Panc1 (cell line): ENCODE data around the gene RDH5. TPM values are rescaled to one million over a fixed set of nuclear protein-coding genes. Genes with fewer than 3 reads are reported as not detected.

Experiments used
- ATAC-seq: fragments of 200-7000 bp; cut with Tn5 transposase; 2 replicates; pipeline ENCODE4 v1.9.1; 2020; ENCODE audit warnings: mild to moderate bottlenecking, moderate library complexity
- BruUV-seq: library from RNA; stranded (reverse); fragments of 400-500 nt; replicated peaks from 2 replicates; lab custom pipeline; 2021; lab: Mats Ljungman, UMichigan
- CTCF ChIA-PET: fragments of 300-600 bp; sonication (Branson Sonifier 250); formaldehyde crosslinking; loops from one replicate; lab custom pipeline; 2022; ENCODE audit warnings: antibody characterized with exemption; lab: Charles Lee
- POLR2A ChIA-PET: fragments of 300-600 bp; sonication (Branson Sonifier 250); formaldehyde crosslinking; loops from one replicate; lab custom pipeline; 2022; ENCODE audit warnings: antibody characterized with exemption; lab: Charles Lee
- DNase-seq: peaks from one replicate; pipeline ENCODE4 v3.0.0-alpha.2; 2010; ENCODE audit warnings: low read depth, low spot score
- H3K27ac ChIP-seq: 2 replicates; pipeline ENCODE4 v1.5.1; 2011; ENCODE audit warnings: mild to moderate bottlenecking, low read length, inconsistent platforms
- H3K27me3 ChIP-seq: fragments of 200-500 bp; sonication (Bioruptor generic); 2 replicates; pipeline ENCODE4 v1.6.0; 2014; ENCODE audit warnings: low read length, inconsistent platforms; ENCODE audit not compliant: control insufficient read depth, insufficient read depth
- H3K36me3 ChIP-seq: fragments of 200-500 bp; sonication (Bioruptor generic); 2 replicates; pipeline ENCODE4 v1.5.1; 2014; ENCODE audit warnings: inconsistent platforms, mild to moderate bottlenecking, low read length, moderate library complexity; ENCODE audit not compliant: control insufficient read depth, insufficient read depth
- H3K4me1 ChIP-seq: 2 replicates; pipeline ENCODE4 v1.5.1; 2011; ENCODE audit warnings: inconsistent platforms, mild to moderate bottlenecking, low read length, moderate library complexity; ENCODE audit not compliant: control insufficient read depth, insufficient read depth
- H3K4me3 ChIP-seq, 2 experiments: 2 replicates each; pipeline ENCODE4 v1.5.1; 2011 to 2012; ENCODE audit warnings: low read depth in 2 of 2, low read length in 2 of 2, mild to moderate bottlenecking in 2 of 2, inconsistent platforms in 1 of 2, moderate library complexity in 1 of 2
- H3K9me3 ChIP-seq: fragments of 200-500 bp; sonication (Bioruptor generic); 2 replicates; pipeline ENCODE4 v1.5.1; 2014; ENCODE audit warnings: low read depth, mild to moderate bottlenecking, inconsistent platforms, low read length, moderate library complexity; ENCODE audit not compliant: control insufficient read depth, insufficient read depth
- CTCF ChIP-seq: fragments of 450-650 bp; IDR thresholded peaks from 2 replicates; pipeline ENCODE4 v1.5.1; 2017; ENCODE audit warnings: mild to moderate bottlenecking
- POLR2AphosphoS5 ChIP-seq: IDR thresholded peaks from 2 replicates; pipeline ENCODE4 v1.6.1; 2012; ENCODE audit warnings: mild to moderate bottlenecking, low read depth, low read length, moderate library complexity
- REST ChIP-seq, 2 experiments: IDR thresholded peaks; 2 replicates each; pipeline ENCODE4 v1.6.1; 2011 to 2012; ENCODE audit warnings: low read depth in 2 of 2, control low read depth in 1 of 2, low read length in 1 of 2, mild to moderate bottlenecking in 1 of 2, moderate library complexity in 1 of 2; ENCODE audit not compliant: insufficient read depth in 1 of 2
- SIN3A ChIP-seq: IDR thresholded peaks from 2 replicates; pipeline ENCODE4 v1.6.1; 2012; ENCODE audit warnings: low read depth, mild to moderate bottlenecking, low read length, moderate library complexity, borderline replicate concordance; ENCODE audit not compliant: insufficient read depth
- TCF7L2 ChIP-seq: IDR thresholded peaks from 2 replicates; pipeline ENCODE4 v1.6.1; 2011; ENCODE audit warnings: mild to moderate bottlenecking, low read depth, low read length, inconsistent platforms
- in situ Hi-C: cut with HindIII; loops from 2 replicates; pipeline ENCODE4 v1.10.0; 2016; ENCODE audit warnings: low sequenced_read_pairs, low pct_unique_long_range_greater_than_20kb
- intact Hi-C: fragments of 100-400 bp; cut with micrococcal nuclease; formaldehyde crosslinking; loops from one replicate; pipeline ENCODE4 v1.10.0; 2022; ENCODE audit not compliant: unreplicated experiment
- total RNA-seq: library from RNA; stranded (reverse); gene quantifications from one replicate; pipeline ENCODE4 v1.2.1, GENCODE V29; 2021; ENCODE audit not compliant: unreplicated experiment

The RDH5 gene
- total RNA-seq, 1 experiment from 2014 or later, result 2.8 TPM

- DNase-seq, result no peak
- intact Hi-C loops, result loop anchor here (5.0 to 10.0 kb wide), 2 partner anchors 197 to 535 kb away; partner anchors contain the start of gene PYM1
- CTCF ChIA-PET, result interaction anchor here (0.6 to 1.5 kb wide), 5 partner anchors 8 to 266 kb away, joined by 3 to 15 read pairs (median 5); a partner anchor contains a TSS
These were observed 9.9 kb downstream of the RDH5 start for GRCh38 chr12:55729819-55730818.

More at GRCh38 chr12:55729819-55730818, 9.9 kb downstream of the RDH5 start:
- H3K4me1 ChIP-seq, result peaks cover 28% of the 10 kb centered on the region
- in situ Hi-C loops, result no loop called here
- ATAC-seq, result peak; percentile 17
- no peaks in the 10 kb centered on the region for H3K9me3 ChIP-seq
- H3K27ac ChIP-seq, result peak overlapping the region; percentile 94
- H3K4me3 ChIP-seq, result peak overlapping the region; percentile 72 to 76
- TSS peak; percentile 94 for BruUV-seq
- peaks cover 6% of the 10 kb centered on the region for H3K36me3 ChIP-seq
- POLR2A ChIA-PET, result interaction anchor here (0.7 to 1.3 kb wide), 2 partner anchors 8 to 9 kb away, joined by 3 to 5 read pairs; no protein-coding TSS in a partner anchor
- TF ChIP-seq TCF7L2 (no peak), CTCF (no peak), REST (IDR thresholded peaks at IDR 0.05; ENCODE audit: insufficient read depth in 1 of 2, low read depth in 2 of 2, low read length in 1 of 2) (no peak), SIN3A (no peak), POLR2AphosphoS5 (no peak)
- H3K27me3 ChIP-seq, result no peaks in the 10 kb centered on the region
